Endothelial cell of hepatic sinusoid (primary cell): ENCODE results near the gene RIMBP3C.
"Not testable (repeated sequence)": the region's sequence is repeated elsewhere in the genome, so short reads cannot be mapped to it uniquely, and the experiment has no call there.

Source experiments
- in situ Hi-C: cut with HindIII; loops from 2 replicates; pipeline ENCODE4 v1.10.0; 2017; ENCODE audit warnings: low sequenced_read_pairs

The RIMBP3C gene

GRCh38 chr22:21579474-21579851 is 28.2 kb upstream of the RIMBP3C start:
- in situ Hi-C loops: no loop called here

- in situ Hi-C loops: no loop called here
Observed at GRCh38 chr22:21573750-21574494, 22.7 kb upstream of the RIMBP3C start.

DNA sequence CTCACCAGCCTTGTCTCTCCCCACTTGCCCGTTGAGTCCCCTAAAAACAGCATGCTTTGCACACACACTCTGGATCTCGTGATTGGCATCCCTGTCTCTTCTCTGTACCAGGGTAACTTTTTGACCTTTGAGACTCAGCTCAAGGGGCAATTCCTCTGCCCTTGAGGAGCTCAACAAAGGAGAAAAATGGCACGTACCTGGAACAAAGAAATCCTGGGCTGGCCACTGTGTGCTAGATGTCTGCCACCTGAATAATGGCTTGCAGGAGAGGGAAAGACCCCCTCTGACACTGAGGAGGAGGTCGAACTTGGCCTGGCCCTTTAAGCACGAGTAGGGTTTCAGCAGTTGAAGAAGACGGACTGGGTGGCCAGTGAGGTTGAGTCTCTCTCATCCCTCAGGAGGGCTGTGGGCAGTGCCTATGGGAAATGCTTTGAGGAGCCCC is 22.1 kb upstream of the RIMBP3C start:
- in situ Hi-C loops: no loop called here

DNA sequence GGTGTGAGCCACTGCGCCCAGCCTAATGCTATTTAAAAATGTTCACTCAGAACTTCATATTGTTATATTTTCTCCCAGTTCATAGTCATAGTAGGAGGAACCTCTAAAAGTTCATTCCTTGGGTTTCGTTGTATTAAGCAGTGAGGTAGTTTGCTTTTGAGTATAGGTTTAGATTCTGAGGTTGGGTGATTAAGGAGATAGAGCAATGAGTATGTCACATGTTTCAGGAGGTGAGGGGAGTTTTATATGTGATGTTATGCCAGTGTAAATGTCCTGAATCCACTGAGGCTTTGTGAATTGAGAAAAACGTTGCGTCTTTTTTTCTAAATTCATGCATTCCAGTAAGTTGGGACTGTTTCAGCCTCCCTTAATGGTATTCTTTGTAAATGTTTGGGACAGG is 20.4 kb upstream of the RIMBP3C start:
- in situ Hi-C loops: no loop called here

GRCh38 chr22:21570398-21570797 is 19.1 kb upstream of the RIMBP3C start:
- in situ Hi-C loops: no loop called here

DNA sequence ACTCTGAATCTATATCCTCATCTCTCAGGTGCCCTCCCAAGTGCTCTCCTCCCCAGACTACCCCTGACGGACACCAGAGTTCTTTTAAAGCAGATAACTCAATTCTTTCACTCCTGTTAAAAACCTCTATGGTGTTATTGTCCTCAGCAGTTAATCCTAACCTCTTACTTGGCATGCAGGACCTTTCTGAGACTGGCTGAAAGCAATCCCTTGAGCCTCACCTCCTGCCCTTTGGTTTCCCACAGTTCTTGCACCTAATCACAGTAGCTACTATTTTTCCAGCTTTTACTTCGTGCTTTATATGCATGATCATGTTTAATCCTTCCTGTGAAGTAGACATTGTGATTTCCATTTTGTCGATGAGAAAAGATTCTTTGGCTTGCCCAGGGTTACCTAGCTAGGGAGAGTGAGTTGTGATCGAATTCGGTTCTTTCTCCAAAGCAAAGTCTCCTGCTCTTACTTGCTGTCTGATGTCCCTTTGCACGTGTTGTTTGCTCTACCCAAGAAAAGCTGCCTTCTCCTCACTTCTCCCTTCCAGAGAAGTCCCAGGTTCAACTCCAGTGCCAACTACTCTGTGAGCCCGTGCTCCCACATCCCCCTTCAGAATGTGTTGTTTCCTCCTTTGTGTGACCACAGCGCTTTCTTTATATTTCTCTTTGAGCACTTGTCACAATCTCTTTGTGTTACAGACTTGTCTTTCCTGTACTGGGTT is 18.4 kb upstream of the RIMBP3C start:
- in situ Hi-C loops: no loop called here

- in situ Hi-C loops: not testable (repeated sequence)
Observed at GRCh38 chr22:21569076-21569427, 17.8 kb upstream of the RIMBP3C start.

- in situ Hi-C loops: no loop called here
Observed at GRCh38 chr22:21568347-21569075, 17.2 kb upstream of the RIMBP3C start.

GRCh38 chr22:21567456-21568346 is 16.4 kb upstream of the RIMBP3C start, which contains the start of gene UBE2L3:
TSS of gene UBE2L3 (plus strand) at chr22:21567714. CDS start at chr22:21567745, 31 bp downstream.
- in situ Hi-C loops: no loop called here

- in situ Hi-C loops: no loop called here
Observed at GRCh38 chr22:21564411-21564810, 13.2 kb upstream of the RIMBP3C start.

DNA sequence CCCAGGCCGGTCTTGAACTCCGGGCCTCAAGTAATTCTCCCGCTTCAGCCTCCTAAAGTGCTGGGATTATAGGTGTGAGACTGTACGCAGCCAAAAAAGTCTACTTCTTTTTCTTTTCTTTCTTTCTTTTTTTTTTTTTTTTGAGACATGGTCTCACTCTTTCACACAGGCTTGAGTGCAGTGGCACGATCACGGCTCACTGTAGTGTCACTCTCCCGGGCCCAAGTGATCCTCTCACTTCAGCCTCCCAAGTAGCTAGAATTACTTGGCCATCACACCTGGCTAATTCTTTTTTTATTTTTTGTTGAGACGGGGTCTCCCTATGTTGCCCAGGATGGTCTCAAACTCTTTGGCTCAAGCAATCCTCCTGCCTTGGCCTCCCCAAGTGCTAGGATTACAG is 12.7 kb upstream of the RIMBP3C start:
- in situ Hi-C loops: no loop called here

- in situ Hi-C loops: not testable (repeated sequence)
Observed at GRCh38 chr22:21560657-21561056, 9.4 kb upstream of the RIMBP3C start.

DNA sequence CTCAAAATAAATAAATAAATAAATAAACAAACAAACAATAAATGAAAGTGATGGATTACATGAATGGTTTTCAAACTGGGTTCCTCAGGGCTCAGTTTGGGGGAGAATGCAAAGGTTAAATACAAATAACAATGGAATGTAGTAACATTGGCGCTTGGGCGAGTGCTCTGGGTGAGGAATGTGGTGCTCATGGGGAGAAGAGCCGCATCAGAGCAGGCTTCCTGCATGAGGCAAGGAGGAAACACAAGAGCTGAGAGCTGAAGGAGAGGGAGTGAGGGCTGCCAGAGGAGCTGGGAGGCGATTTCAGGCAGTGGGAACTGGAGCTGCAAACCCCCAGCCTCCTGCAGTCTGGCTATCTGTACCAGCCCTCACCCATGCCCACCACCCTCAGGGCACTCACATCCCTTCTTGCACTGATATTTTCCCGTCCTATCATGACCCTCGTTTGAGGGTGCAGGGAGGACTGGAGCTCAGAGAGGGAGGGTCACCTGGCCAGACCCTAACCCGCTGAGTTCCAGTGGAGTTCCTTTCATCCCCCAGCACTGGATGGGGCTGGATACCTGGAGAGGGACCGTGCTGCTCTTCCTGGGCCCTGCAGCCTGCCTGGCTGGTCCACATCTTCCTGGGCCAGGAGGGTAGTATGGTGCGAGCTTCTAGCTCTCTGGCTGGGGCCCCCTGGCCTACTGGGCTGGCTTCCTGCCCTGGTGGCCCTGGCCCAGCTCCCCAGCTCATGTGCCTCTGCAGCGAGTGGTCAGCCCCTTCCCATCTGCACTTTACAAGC is 8.3 kb upstream of the RIMBP3C start:
- in situ Hi-C loops: not testable (repeated sequence)

DNA sequence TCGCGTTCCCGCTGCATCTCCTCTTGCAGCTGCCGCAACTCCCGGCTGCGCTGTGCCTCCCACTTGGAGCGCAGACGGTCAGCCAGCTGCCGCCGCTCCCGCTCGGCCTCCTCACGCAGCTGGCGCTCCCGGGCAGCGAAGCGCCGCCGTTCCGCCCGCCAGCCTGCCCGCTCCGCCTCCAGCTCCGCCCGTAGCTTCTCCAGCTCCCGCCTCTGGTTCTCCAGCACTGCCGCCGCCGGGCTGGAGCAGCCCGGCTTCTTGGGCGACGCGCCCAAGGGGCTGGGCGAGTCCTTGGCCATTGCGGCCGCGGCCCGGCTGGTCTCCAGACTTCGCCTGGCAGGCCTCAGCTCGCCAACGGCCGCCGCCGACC is 598 bp downstream of the RIMBP3C start:
- in situ Hi-C loops: not testable (repeated sequence)

DNA sequence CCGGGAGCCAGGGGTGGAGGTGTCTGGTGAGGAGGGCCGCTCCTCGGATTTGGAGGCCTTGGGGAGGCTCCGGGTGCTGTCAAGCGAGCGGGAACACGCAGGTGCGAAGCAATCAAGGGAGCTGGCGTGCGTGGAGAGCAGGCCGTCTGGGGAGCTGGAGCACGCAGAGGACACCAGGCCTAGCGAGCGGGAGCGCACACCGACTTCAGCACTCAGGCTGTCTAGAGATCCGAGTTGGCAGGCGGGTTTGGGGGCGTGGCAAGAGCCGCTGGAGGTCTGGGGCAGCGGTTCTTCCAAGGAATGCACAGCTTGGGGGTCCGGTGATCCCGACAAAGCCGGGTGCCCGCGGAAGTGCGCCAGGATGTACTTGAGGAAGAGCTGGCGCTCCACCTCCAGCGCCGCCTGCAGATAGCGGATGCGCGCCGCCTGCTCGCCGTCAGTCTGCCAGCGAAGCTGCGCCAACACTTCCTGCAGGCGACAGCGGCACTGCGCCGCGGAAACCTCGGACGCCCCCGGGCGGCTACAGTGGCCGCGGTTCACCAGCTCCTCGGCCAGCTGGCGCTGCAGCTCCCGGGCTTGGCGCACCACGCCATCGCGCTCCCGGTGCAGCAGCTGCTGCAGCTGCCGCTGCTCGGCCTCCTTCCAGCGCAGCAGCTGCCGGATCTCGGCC is 1.1 kb downstream of the RIMBP3C start:
- in situ Hi-C loops: not testable (repeated sequence)

DNA sequence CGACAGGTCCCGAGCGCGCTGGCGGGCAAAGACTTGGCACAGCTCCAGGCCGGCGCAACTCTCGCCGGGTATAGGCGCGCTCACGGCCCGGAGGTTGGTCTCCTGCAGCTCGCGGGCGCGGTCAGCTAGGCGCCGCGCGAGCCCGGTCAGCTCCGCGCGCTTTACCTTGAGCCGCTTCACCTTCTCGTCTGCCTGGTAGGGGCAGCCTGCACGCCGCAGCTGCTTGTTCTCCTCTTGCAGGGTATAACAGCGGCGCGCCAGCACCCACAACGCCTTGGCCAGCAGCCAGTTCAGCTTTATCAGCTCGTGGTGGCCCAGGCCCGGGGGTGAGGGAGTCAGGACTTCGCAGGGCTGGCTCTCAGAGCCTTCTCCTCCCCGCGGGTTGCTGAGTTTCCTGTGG is 1.7 kb downstream of the RIMBP3C start:
- in situ Hi-C loops: not testable (repeated sequence)

DNA sequence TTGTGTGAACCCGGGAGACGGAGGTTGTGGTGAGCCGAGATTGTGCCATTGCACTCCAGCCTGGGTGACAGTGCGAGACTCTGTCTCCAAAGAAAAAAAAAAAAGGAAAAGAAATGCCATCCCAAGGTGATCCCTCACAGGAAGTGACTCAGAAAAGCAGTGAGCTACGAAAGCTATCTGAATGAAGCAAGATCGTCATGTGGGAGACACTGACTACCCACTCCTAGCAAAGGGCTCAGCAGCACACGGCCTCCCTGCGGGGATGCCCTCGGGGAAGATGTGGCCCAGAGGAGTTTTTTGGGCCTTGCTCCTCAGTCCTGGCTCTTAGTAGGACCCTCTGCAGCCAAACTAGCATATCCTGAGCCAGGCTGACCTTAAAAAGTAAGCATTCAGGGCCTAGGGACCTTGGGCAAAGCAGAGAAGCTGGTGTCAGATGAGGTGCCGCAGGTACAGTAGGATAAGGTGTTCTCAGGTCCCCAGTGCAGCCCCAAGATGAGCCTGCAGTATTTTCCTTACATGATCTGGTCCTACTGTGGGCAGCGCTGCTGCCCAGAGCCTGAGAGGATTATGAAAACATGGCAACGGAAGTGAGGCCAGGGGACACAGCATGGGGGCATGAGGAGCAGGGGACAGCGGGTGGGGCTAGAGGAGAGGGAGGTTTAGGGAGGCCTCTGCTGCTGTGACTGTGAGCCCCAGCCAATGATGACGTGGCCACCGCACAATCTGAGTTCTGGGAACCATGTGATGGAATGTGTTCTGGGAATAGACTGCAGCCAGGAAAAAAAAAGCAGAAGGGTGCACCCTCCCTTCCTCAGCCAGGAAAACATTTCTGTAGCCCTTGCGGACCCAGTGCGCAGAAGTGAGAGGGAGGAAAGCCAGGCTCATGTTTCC is 6.6 kb downstream of the RIMBP3C start:
- in situ Hi-C loops: not testable (repeated sequence)

DNA sequence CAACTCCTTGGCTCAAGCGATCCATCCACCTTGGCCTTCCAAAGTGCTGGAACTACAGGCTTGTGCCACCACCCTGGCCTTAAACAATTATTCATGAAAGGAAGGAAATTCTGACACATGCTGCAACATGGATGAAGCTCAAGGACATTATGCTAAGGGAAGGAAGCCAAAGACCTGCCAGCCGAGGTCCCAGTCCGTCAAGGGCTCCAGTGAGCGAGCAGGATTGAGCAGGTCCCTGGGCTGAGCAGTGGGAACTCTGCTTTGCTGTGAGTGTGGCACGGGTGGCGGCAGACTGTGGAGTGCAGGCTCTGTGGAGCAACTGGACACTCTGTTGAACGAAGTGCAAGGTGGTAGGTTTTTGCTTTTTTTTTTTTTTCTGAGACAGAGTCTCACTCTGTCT is 11.4 kb downstream of the RIMBP3C start:
- in situ Hi-C loops: not testable (repeated sequence)
